GM19193 (cell line): Measurements from ENCODE around the gene EN2.

Experiments
- POLR2A ChIP-seq: IDR thresholded peaks from 4 replicates; pipeline ENCODE4 v1.6.1; 2011; ENCODE audit not compliant: insufficient read depth, insufficient read length; ENCODE audit errors: extremely low read depth

Gene EN2

GRCh38 chr7:155481764-155482163 lies 23.8 kb downstream of the EN2 start:
- TF ChIP-seq POLR2A, result no peak

DNA sequence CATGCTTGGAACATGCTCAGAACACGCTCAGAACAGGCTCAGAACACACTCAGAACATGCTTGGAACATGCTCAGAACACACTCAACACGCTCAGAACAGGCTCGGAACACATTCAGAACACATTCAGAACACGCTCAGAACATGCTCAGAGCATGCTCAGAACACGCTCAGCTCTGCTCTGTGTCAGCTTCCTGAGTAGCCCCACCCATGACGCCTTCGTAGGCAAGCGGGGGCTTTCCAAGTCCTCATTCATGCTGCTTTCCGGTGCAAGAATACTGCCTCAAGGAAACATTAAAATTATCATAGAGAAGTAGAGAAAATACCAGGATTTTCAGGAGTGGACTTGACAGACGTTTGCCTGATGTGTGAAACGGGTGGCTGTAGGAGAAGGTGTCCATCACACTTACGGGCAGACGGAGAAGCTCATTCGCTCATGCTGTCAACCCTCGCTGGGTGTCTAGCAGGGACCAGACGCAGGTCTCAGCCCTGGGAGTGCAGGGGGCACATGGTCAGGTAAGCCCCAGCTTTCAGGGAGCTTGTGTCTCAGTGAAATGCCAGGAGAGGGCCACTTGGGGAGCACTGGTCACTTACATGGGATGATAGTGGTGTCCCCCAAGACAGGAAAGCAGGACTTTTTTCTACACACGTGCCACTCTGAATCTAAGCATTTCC lies 24.7 kb downstream of the EN2 start:
- TF ChIP-seq POLR2A, result no peak

DNA sequence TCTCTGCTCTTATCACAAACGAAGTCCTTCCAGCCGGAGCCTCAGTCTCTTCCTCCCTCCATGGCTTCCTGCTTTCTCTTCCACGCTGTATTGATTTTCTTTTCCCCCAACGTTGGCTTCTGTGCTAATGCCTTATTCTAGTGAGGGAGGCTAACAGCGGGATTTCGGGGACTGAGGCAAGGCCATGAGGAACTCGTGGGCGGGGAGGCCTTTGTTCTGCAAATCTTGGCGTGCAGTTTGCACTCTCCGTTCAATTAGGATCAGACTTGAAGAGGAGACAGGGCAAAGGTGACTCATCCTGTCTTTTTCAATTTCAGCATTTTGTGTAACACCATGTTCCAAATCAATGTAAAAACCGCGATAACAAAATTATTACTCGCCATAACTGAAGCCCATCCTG lies 25.3 kb downstream of the EN2 start:
- no peak for TF ChIP-seq POLR2A

DNA sequence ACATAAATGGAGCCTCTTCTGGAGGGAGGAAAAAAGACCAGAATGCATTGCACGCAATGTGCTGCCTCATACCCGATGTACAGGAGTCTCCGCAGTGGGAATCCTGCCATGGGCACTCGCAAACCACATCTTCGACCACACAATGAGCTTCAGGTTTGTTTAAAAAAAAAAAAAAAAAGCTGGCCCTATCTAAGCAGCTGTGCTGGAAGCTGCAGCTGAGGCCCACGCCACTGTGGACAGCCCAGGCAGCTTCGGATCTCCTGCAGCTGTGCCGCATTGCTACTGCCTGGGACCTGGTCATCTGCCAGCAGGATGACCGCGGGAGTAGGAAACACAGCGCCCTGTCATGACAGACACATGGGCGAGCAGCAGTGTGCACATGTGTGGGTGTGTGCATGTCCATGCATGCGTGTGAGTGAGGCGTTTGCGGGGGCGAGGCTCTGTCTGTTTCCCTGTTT lies 26.0 kb downstream of the EN2 start:
- no peak for TF ChIP-seq POLR2A

DNA sequence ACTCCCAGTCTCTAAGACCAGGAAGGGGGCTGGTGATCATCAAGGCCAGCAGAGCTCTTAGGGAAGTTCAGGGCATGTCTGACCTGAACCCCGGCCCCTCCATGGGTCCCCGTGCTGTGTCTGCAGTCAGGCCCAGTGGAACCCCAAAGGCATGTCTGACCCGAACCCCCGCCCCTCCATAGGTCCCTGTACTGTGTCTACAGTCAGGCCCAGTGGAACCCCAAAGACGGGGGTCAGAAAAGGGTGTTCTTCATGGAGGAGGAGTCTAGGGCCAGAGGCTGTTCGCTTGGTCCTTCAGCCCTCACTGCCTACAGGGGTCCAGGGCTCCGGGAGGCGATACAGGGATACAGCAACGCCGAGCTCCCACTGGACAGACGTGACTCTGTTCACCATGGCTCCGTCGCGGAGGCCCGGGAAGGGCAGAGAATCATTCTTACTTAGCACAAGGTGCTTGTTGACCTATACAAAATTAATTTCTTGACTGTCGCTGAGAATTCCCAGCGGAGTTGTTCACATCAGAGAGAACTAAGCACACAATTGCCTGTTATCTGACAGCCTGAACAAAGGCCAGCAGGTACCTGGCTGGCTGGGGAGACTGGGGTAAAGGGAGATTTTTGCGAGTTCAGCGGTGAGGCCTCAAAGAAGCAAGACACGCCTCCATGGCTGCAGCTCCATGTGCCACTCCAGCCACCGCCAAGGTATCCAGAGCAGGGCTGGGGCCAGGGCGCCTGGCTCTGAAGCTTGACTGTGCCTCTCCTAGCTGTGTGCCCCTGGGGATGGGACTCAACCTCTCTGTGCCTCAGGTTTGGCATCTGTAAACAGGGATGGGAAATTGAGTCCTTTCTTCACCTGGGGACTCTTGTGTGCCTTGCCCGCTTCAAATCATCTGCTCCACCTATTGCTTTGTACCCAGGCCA lies 26.8 kb downstream of the EN2 start:
- no peak for TF ChIP-seq POLR2A

GRCh38 chr7:155486783-155487508 lies 29.0 kb downstream of the EN2 start:
- no peak for TF ChIP-seq POLR2A

DNA sequence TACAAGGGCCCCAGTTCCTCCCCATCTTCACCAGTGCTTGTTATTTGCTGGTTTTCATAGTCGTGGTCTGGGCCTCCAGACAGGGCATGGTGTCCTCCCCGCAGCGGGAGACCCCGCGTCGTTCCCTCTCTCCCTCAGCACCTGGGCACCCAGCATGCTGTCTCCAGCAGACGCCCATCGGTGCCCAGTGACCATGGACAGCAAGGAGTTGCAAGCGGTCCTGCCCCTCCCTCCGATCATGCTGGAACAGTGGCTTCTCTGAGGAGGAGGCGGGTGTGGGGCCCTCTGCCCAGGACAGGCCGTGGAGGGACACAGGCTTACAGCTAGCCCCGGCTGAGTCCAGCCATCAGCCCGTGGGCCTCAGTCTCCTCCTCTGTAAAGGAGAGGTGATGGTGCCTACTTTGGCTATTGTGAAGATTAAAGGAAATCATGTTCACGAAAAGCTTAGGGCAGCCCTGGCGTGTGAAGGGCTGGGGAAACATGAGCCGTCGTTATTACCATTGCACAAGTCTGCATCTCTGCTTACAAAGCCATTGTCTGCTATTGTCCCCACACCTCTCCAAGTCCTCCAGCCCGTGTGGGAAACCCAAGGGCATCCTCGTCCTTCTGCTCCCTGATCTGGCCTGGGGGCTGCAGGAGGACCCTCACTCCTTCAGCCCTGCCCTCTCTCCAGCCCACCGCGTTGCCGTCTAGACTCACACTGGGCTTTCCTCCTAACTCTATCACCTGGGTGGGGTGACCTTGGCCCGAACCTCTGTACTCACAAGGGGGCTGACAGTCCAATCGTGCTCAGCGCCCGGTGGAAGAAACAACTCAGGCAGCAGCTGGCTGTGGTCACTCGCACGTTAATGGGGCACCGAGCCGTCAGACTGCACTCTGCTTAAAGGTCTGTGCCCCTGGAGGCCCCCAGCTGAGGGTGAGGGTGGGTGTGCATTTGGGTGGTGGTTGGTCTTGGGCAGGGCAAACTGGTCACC lies 29.9 kb downstream of the EN2 start:
- no peak for TF ChIP-seq POLR2A

DNA sequence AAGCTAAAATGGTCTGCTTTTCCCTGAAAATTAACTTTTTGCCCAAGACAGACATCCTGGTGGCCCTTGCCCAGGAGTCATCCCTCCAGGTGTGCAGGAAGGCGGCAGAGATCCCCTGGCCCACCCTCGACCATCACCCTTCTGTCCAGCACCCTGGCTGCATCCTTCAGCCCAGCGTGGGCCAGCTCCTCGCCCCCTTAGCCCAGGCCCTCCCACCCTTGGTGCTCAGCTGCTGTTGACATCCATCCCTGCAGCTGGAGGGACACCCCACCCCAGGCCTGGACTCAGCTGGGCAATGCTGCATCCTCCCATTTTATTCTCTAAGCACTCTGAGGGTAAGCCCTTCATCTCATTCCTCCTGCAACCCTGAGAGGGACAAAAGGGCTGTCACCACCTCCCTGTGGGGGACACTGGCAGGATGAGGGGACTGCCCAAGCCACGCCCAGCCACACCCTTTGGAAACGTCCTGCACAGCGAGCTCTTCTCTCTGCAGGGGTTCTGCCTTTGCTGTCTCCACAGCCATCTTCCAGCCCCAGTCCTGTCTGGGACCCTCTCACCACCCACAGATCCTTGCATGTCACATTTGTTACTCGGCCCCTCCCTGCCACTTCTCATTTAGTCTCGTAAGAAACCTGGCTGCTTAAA lies 30.7 kb downstream of the EN2 start:
- no peak for TF ChIP-seq POLR2A

- no peak for TF ChIP-seq POLR2A
These were observed 31.4 kb downstream of the EN2 start for GRCh38 chr7:155489158-155489840.

DNA sequence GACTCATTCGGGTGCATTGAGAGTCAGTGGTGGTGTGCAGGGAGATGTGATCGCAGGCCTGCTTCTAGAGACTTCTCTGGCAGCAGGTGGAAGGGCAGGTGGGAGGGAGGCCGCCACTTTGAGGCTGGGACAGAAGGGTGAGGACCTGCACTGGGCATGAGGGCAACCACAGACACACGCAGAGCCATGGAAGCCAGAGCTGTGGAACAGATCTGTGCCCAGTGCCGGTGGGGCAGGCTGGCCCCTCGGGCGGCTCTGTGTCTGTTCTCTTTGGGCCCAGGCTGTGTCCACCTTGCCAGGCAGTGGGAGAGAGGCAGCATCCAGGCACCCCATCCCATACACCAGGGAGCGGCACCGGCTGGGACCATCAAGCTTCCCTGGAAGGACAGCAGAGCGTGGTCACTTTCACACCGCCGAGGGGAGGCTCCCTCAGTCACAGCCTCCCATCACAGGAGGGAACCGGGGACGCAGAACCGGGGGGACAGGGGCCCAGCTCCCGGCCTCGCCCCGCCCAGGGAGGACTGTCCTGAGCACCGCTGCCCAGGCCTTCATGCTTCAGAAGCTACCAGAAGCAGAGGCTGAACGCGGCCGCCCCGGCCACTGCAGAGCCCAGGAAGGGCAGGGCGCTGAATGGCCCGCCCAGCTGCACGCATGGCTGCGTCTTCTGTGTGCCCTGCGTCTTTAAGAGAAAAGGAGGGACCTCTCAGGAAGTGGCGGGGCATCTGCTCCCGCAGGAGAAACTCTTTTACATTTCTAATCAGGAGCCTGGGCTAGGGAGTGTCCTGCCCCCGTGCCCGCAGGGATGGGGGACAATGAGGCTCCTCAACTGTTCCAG lies 32.1 kb downstream of the EN2 start:
- no peak for TF ChIP-seq POLR2A

- peak; percentile 53 for TF ChIP-seq POLR2A
These were observed 33.0 kb downstream of the EN2 start for GRCh38 chr7:155490697-155491628.
